ENCODE results near the gene DIPK1C. TPM values are rescaled to one million over a fixed set of nuclear protein-coding genes. Genes with fewer than 3 reads are reported as not detected.

DIPK1C gene
- total and polyA plus RNA-seq, 2 experiments from 2014 or later = not detected

DNA sequence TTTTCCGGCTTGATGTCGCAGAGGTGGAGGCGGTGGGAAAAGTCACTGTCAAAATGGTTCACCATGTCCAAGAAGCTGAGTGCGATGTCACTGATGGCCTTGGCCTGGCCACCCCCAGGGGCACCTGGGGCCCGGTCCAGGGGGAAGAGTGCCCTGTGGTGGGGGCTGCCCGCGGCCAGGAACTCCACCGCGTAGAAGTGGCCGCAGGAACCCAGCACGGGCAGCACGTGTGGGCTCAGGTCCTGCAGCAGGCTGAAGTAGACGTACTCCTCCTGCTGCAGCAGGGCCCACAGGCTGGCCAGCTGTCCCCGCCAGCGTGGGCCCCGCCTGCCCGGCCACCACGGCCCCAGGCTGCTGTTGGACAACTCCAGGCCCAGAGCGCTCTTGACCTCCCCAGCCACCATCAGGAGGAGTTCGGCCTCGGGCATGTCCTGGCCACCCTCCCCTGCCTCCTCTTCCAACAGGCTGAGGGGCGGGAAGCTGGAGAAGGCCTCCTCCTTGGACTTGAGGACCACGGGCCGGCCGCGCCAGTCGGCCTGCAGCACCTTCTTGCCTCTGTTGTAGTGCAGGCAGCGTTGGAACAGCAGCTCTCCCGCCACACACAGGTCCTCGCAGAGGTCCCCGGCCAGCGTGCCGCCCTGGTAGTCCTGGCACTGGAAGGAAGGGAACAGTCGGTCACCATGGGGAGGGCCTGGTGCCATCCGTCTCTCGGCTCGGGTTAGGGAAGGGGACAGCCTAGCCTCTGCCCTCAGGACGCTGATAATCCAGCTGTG is 10.3 kb downstream of the DIPK1C start:
- Histone ChIP-seq H2AFZ (no peak overlapping the region), H3K36me3 (ENCODE audit: low read depth) (no peaks in the 10 kb centered on the region), H3K4me1 (ENCODE audit: insufficient read depth) (no peaks in the 10 kb centered on the region), H3K27me3 (replicated peaks; ENCODE audit: insufficient read depth) (0 out of 2 replicates have a peak, but pooled peaks cover 16% of the 10 kb centered on the region), H3K4me3 (no peak overlapping the region), H3K9ac (no peak overlapping the region), H3K79me2 (ENCODE audit: insufficient read depth) (no peaks in the 10 kb centered on the region), H3K27ac (no peak overlapping the region), H3K9me3 (ENCODE audit: low read depth) (no peaks in the 10 kb centered on the region), H4K20me1 (ENCODE audit: insufficient read depth) (no peaks in the 10 kb centered on the region), H3K9me2 (ENCODE audit: insufficient read depth) (no peaks in the 10 kb centered on the region), H3K4me2 (ENCODE audit: unreplicated experiment) (no peak overlapping the region), H3F3A (ENCODE audit: insufficient read depth) (no peaks in the 10 kb centered on the region)
- WGBS, 2 experiments (ENCODE audit: low coverage in 1 of 2, low lambda C conversion rate in 2 of 2, missing lambda C conversion rate in 2 of 2) = 84 to 87% methylated on average over 33 to 38 of the region's 38 CpGs
- in situ Hi-C loops (cut with MboI) = no loop called here
- TF ChIP-seq EZH2phosphoT487 (IDR thresholded peaks at IDR 0.05; ENCODE audit: insufficient read depth, low read depth) (no peak), EZH2 (IDR thresholded peaks at IDR 0.05; ENCODE audit: insufficient read depth, poor library complexity, severe bottlenecking) (no peak)
- no peak for DNase-seq

- H3K36me3 ChIP-seq (ENCODE audit: low read depth) = no peaks in the 10 kb centered on the region
- TF ChIP-seq EZH2 (IDR thresholded peaks at IDR 0.05; ENCODE audit: insufficient read depth, poor library complexity, severe bottlenecking) (no peak), EZH2phosphoT487 (IDR thresholded peaks at IDR 0.05; ENCODE audit: insufficient read depth, low read depth) (no peak)
- H3K27ac ChIP-seq = no peak overlapping the region
- H2AFZ ChIP-seq = no peak overlapping the region
- H3K9me2 ChIP-seq (ENCODE audit: insufficient read depth) = no peaks in the 10 kb centered on the region
- peaks cover 16% of the 10 kb centered on the region; the same call in 1 of the 2 replicates for H3K27me3 ChIP-seq (replicated peaks; ENCODE audit: insufficient read depth)
- no peak overlapping the region for H3K9ac ChIP-seq
- no peak overlapping the region for H3K4me2 ChIP-seq (ENCODE audit: unreplicated experiment)
- 67% methylated on average over 11 of the region's 11 CpGs for WGBS, 2 experiments (ENCODE audit: low coverage in 1 of 2, low lambda C conversion rate in 2 of 2, missing lambda C conversion rate in 2 of 2)
- no peak for DNase-seq
- H3K9me3 ChIP-seq (ENCODE audit: low read depth) = no peaks in the 10 kb centered on the region
- no peaks in the 10 kb centered on the region for H3F3A ChIP-seq (ENCODE audit: insufficient read depth)
- H3K79me2 ChIP-seq (ENCODE audit: insufficient read depth) = no peaks in the 10 kb centered on the region
- H3K4me1 ChIP-seq (ENCODE audit: insufficient read depth) = no peaks in the 10 kb centered on the region
- no peak overlapping the region for H3K4me3 ChIP-seq
- H4K20me1 ChIP-seq (ENCODE audit: insufficient read depth) = no peaks in the 10 kb centered on the region
- in situ Hi-C loops (cut with MboI) = no loop called here
These were observed 10.9 kb downstream of the DIPK1C start for GRCh38 chr18:74446178-74446577.

DNA sequence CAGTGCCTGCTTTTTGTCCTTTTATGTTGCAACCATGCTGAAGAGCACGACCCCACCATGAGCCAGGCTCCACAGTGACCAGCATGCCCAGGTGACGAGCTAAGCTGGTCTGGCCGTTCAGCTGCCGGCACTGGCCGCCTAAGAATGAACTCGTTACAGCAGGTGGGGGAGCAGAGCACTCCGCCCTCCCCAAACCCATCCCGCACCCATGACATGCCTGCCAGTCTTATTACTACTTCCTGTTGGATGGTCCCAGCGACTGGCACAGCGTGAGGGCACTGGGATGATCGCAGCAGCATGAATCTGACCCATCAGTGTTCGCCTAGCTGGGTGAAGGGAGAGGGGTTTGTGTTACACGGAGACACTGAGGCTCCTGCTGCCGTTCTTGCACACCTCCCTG is 11.5 kb downstream of the DIPK1C start:
- Histone ChIP-seq H2AFZ (no peak overlapping the region), H3F3A (ENCODE audit: insufficient read depth) (no peaks in the 10 kb centered on the region), H3K9ac (no peak overlapping the region), H3K4me3 (no peak overlapping the region), H4K20me1 (ENCODE audit: insufficient read depth) (no peaks in the 10 kb centered on the region), H3K9me3 (ENCODE audit: low read depth) (no peaks in the 10 kb centered on the region), H3K27ac (no peak overlapping the region), H3K4me1 (ENCODE audit: insufficient read depth) (no peaks in the 10 kb centered on the region), H3K79me2 (ENCODE audit: insufficient read depth) (no peaks in the 10 kb centered on the region), H3K36me3 (ENCODE audit: low read depth) (no peaks in the 10 kb centered on the region), H3K4me2 (ENCODE audit: unreplicated experiment) (no peak overlapping the region), H3K9me2 (ENCODE audit: insufficient read depth) (no peaks in the 10 kb centered on the region), H3K27me3 (replicated peaks; ENCODE audit: insufficient read depth) (peaks cover 16% of the 10 kb centered on the region; the same call in 1 of the 2 replicates)
- in situ Hi-C loops (cut with MboI) = no loop called here
- TF ChIP-seq EZH2 (IDR thresholded peaks at IDR 0.05; ENCODE audit: insufficient read depth, poor library complexity, severe bottlenecking) (no peak), EZH2phosphoT487 (IDR thresholded peaks at IDR 0.05; ENCODE audit: insufficient read depth, low read depth) (no peak)
- DNase-seq = no peak
- 66 to 71% methylated on average over 14 of the region's 14 CpGs for WGBS, 2 experiments (ENCODE audit: low coverage in 1 of 2, low lambda C conversion rate in 2 of 2, missing lambda C conversion rate in 2 of 2)

GRCh38 chr18:74444104-74444503 is 13.0 kb downstream of the DIPK1C start:
- TF ChIP-seq EZH2 (IDR thresholded peaks at IDR 0.05; ENCODE audit: insufficient read depth, poor library complexity, severe bottlenecking) (no peak), EZH2phosphoT487 (IDR thresholded peaks at IDR 0.05; ENCODE audit: insufficient read depth, low read depth) (no peak)
- no peak overlapping the region for H3K4me3 ChIP-seq
- no peaks in the 10 kb centered on the region for H3F3A ChIP-seq (ENCODE audit: insufficient read depth)
- H3K9me2 ChIP-seq (ENCODE audit: insufficient read depth) = no peaks in the 10 kb centered on the region
- H4K20me1 ChIP-seq (ENCODE audit: insufficient read depth) = no peaks in the 10 kb centered on the region
- DNase-seq = no peak
- no peak overlapping the region for H2AFZ ChIP-seq
- no peaks in the 10 kb centered on the region for H3K79me2 ChIP-seq (ENCODE audit: insufficient read depth)
- no peaks in the 10 kb centered on the region for H3K9me3 ChIP-seq (ENCODE audit: low read depth)
- no peak overlapping the region for H3K27ac ChIP-seq
- H3K36me3 ChIP-seq (ENCODE audit: low read depth) = no peaks in the 10 kb centered on the region
- H3K9ac ChIP-seq = no peak overlapping the region
- H3K4me1 ChIP-seq (ENCODE audit: insufficient read depth) = no peaks in the 10 kb centered on the region
- no peak overlapping the region for H3K4me2 ChIP-seq (ENCODE audit: unreplicated experiment)
- WGBS, 2 experiments (ENCODE audit: low coverage in 1 of 2, low lambda C conversion rate in 2 of 2, missing lambda C conversion rate in 2 of 2) = 58 to 59% methylated on average over 3 of the region's 3 CpGs
- peaks cover 11% of the 10 kb centered on the region; the same call in 1 of the 2 replicates for H3K27me3 ChIP-seq (replicated peaks; ENCODE audit: insufficient read depth)
- in situ Hi-C loops (cut with MboI) = no loop called here
